ENCODE data around the gene PRKCE.

Gene PRKCE

GRCh38 chr2:46187112-46187618 is 535.7 kb downstream of the PRKCE start:
- no peaks in the 10 kb centered on the region for H3K27me3 Mint-ChIP-seq

DNA sequence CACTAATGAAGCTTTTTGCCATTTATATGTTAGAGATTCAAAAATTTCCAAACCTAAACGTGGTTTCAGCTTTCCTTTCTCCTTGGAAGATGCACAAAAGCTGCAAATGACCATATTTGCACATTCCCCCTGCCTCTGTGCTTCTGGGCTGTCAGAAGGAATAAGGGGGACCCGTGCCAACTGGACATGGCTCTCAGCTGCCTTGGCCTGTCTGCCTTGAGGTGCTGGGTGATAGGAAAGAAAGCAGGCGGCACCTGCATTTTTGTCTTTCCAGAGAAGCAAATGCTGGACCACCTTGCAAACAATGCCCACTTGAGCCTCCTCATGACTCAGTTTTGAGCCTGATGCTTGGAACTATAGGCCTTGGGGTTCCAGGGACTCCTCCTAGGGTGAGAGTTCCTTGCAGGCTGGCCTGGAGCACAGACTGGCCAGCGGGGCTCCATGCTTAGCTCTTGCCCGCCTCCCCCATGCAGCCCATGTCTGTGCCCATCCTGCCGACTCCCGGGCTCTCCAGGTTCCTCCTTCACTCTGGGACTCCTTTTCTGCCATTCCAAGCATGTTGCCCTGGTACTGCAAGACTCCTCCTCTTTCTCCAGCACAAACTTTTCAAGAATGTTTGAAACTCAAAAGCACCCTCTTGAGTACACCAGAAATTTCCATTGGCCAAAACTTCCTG is 536.7 kb downstream of the PRKCE start:
- Mint-ChIP-seq H3K27ac (no peak overlapping the region), H3K9me3 (ENCODE audit: low read depth) (no peaks in the 10 kb centered on the region), H3K27me3 (no peaks in the 10 kb centered on the region), H3K4me1 (ENCODE audit: low read depth) (peaks cover 12% of the 10 kb centered on the region), H3K36me3 (peaks cover 7% of the 10 kb centered on the region), H3K4me3 (no peak overlapping the region)

More at GRCh38 chr2:46187112-46187618, 535.7 kb downstream of the PRKCE start:
- H3K9me3 Mint-ChIP-seq (ENCODE audit: low read depth): no peaks in the 10 kb centered on the region
- H3K4me3 Mint-ChIP-seq: peak overlapping the region; percentile 56
- H3K27ac Mint-ChIP-seq: peak overlapping the region; percentile 72
- H3K4me1 Mint-ChIP-seq (ENCODE audit: low read depth): peaks cover 12% of the 10 kb centered on the region
- peaks cover 7% of the 10 kb centered on the region for H3K36me3 Mint-ChIP-seq

GRCh38 chr2:46193356-46193755 is 541.9 kb downstream of the PRKCE start:
- no peaks in the 10 kb centered on the region for H3K9me3 Mint-ChIP-seq (ENCODE audit: low read depth)
- H3K36me3 Mint-ChIP-seq: no peaks in the 10 kb centered on the region
- no peak overlapping the region for H3K27ac Mint-ChIP-seq
- H3K4me1 Mint-ChIP-seq (ENCODE audit: low read depth): no peaks in the 10 kb centered on the region
- H3K4me3 Mint-ChIP-seq: no peak overlapping the region
- no peaks in the 10 kb centered on the region for H3K27me3 Mint-ChIP-seq

DNA sequence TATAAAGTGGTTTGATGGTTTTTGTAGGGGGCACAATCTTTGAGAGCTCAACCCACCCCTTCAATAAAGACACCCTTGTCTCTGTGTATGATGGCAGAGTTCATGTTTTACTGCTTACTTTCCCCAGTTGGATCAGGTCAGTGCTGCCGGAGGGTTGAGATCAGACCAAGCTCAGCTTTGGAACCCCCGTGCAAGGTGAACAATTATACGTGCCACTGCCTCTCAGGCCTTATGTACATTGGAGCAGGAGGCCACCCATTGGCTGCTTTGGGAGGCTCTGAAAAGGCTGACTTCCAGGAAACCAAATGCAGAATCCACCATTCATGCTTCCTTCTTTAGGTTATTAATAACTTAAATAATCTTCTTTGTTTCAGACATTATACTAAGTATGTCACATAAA is 542.4 kb downstream of the PRKCE start:
- Mint-ChIP-seq H3K4me1 (ENCODE audit: low read depth) (no peaks in the 10 kb centered on the region), H3K9me3 (ENCODE audit: low read depth) (no peaks in the 10 kb centered on the region), H3K36me3 (no peaks in the 10 kb centered on the region), H3K27ac (no peak overlapping the region), H3K4me3 (no peak overlapping the region), H3K27me3 (no peaks in the 10 kb centered on the region)

DNA sequence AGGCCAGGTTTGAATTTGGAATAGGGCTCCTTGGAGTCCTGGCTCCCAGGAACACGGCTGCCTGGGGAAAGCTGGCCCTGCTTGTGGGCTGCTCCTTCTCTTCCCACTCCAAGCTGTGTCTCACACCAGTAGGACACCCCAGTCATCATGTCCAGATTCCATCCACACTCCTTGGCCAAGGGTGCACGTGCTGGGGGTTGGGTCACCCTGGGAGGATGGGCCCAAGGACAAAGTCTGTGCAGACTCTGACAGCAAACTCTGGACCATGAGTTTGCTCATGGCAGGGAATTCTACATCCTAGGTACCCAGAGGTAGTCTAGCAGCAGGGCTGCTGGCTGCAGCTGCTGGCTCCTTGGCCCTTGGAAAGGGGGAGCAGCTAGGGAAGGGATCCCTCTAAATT is 543.4 kb downstream of the PRKCE start:
- Mint-ChIP-seq H3K4me3 (no peak overlapping the region), H3K36me3 (no peaks in the 10 kb centered on the region), H3K9me3 (ENCODE audit: low read depth) (no peaks in the 10 kb centered on the region), H3K4me1 (ENCODE audit: low read depth) (peaks cover 2% of the 10 kb centered on the region), H3K27ac (no peak overlapping the region), H3K27me3 (no peaks in the 10 kb centered on the region)

DNA sequence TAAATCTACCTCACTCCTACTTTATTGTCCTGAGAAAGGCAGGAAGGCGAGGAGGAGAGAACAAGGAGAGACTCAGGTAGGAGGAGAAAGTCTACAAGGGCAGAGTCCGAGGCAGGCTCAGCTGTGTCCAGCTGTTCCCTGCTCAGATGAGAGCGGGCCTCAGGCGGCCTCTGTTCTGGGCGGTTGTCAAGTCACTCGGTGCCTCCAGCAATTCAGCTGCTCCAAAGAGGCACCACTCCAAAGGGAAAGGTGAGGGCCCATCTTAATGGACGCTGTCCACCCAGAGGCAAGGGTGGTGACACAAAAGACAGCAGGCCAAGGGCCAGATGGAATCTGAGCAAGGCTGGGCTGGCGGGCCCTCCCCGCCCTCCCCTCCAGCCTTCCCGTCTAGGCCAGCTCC is 544.3 kb downstream of the PRKCE start:
- Mint-ChIP-seq H3K27me3 (no peaks in the 10 kb centered on the region), H3K4me3 (no peak overlapping the region), H3K9me3 (ENCODE audit: low read depth) (no peaks in the 10 kb centered on the region), H3K36me3 (no peaks in the 10 kb centered on the region), H3K4me1 (ENCODE audit: low read depth) (peaks cover 11% of the 10 kb centered on the region), H3K27ac (no peak overlapping the region)

DNA sequence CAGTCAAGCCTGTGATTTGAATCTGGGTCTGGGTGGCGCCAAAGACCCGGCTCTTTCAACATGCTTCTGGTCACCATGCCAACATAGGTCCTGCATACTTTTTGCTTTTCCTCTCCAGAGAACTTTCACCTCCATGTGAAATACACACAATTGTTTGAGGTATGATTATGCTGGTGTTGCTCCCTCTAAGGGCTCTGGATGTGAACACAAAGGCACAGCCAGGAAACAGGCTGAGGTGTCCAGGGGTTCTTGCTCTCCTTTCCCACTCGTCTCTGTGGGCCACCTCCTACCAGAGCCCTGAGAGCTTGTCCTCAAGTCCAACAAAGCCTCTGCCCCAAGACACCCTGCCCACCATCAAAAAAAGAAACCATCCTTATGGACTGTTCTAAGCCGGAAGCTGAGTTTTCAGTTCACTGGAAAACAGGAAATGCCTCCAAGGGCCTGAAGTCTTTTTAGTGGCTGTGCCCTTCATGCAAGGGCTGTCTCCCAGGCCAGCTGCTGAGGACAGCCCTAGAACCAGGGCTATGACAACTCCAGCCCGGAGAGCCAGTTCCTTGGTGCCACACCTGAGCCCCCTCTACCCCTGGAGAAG is 545.5 kb downstream of the PRKCE start:
- Mint-ChIP-seq H3K36me3 (no peaks in the 10 kb centered on the region), H3K9me3 (ENCODE audit: low read depth) (no peaks in the 10 kb centered on the region), H3K27me3 (no peaks in the 10 kb centered on the region), H3K4me1 (ENCODE audit: low read depth) (peaks cover 19% of the 10 kb centered on the region), H3K27ac (no peak overlapping the region), H3K4me3 (no peak overlapping the region)

GRCh38 chr2:46197672-46198071 is 546.2 kb downstream of the PRKCE start:
- Mint-ChIP-seq H3K27ac (no peak overlapping the region), H3K36me3 (no peaks in the 10 kb centered on the region), H3K4me1 (ENCODE audit: low read depth) (peaks cover 19% of the 10 kb centered on the region)

GRCh38 chr2:46198164-46198883 is 546.8 kb downstream of the PRKCE start:
- H3K27me3 Mint-ChIP-seq: no peaks in the 10 kb centered on the region
- H3K4me3 Mint-ChIP-seq: no peak overlapping the region
- H3K4me1 Mint-ChIP-seq (ENCODE audit: low read depth): peaks cover 24% of the 10 kb centered on the region
- no peaks in the 10 kb centered on the region for H3K9me3 Mint-ChIP-seq (ENCODE audit: low read depth)
- peak overlapping the region; percentile 10 for H3K27ac Mint-ChIP-seq
- no peaks in the 10 kb centered on the region for H3K36me3 Mint-ChIP-seq

More at GRCh38 chr2:46197672-46198071, 546.2 kb downstream of the PRKCE start:
- Mint-ChIP-seq H3K27me3 (no peaks in the 10 kb centered on the region), H3K4me3 (no peak overlapping the region), H3K9me3 (ENCODE audit: low read depth) (no peaks in the 10 kb centered on the region)

GRCh38 chr2:46198966-46199365 is 547.5 kb downstream of the PRKCE start:
- Mint-ChIP-seq H3K9me3 (ENCODE audit: low read depth) (no peaks in the 10 kb centered on the region), H3K27me3 (no peaks in the 10 kb centered on the region), H3K4me1 (ENCODE audit: low read depth) (peaks cover 27% of the 10 kb centered on the region), H3K36me3 (no peaks in the 10 kb centered on the region), H3K27ac (peak overlapping the region; percentile 10), H3K4me3 (no peak overlapping the region)

- Mint-ChIP-seq H3K36me3 (no peaks in the 10 kb centered on the region), H3K27me3 (no peaks in the 10 kb centered on the region), H3K9me3 (ENCODE audit: low read depth) (no peaks in the 10 kb centered on the region), H3K4me3 (no peak overlapping the region), H3K4me1 (ENCODE audit: low read depth) (peaks cover 27% of the 10 kb centered on the region), H3K27ac (no peak overlapping the region)
Observed at GRCh38 chr2:46200100-46200690, 548.7 kb downstream of the PRKCE start.

DNA sequence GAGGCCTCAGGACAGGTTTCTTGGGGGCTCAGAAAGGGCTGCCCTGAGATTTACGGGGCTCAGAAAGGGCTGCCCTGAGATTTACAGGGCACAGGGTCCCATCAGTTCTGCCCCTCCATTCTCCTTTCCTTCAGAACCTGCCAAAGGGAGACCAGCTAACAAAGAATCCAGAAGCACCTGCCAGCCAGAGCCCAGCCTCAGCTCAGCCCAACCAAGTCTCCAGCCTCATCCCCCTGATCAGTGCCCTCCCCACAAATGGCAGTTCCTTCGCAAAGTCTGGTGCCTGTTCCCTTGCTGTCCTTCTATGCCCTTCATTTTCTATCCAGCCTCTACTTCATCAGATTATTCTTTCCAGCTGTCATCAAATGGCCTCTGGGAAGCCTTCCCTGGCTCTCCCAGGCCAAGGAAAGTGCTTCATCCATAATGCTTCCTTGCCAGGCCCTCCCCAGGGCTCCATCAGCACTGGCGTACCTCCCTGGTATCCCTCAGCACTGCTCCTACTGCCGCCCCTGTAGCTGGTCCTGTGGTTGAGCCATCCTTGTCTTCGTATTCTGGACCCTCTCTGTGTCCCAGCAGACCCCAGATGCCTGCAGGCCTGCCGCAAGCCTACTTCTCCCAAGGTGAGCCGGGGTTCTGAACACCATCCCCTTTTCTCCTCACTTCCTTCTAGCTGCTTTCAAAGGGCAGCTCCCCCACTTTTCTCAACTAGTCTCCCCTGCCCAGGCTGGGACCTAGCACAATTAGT is 549.6 kb downstream of the PRKCE start:
- no peaks in the 10 kb centered on the region for H3K9me3 Mint-ChIP-seq (ENCODE audit: low read depth)
- no peak overlapping the region for H3K27ac Mint-ChIP-seq
- H3K36me3 Mint-ChIP-seq: no peaks in the 10 kb centered on the region
- H3K27me3 Mint-ChIP-seq: no peaks in the 10 kb centered on the region
- H3K4me1 Mint-ChIP-seq (ENCODE audit: low read depth): peaks cover 27% of the 10 kb centered on the region
- no peak overlapping the region for H3K4me3 Mint-ChIP-seq

DNA sequence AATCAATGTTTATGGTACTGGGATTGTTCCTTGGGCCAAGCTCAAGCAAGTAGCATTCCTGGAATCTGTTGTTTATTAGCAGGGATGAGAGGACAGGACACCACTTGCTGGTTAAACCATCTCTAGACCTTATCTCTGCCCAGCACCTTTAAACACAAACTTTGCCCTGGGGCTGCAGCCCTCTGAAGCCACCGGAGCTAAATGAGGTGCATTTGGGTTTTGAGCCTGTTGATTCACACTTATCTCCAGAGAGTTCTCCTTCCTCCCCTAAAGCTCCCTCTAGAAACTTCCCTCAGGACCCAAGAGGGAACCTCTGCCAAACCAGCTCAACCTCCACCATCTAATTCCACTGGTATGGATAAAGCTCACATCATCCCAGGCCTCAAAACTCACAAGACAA is 551.0 kb downstream of the PRKCE start:
- H3K27ac Mint-ChIP-seq: no peak overlapping the region
- H3K36me3 Mint-ChIP-seq: no peaks in the 10 kb centered on the region
- no peaks in the 10 kb centered on the region for H3K9me3 Mint-ChIP-seq (ENCODE audit: low read depth)
- H3K27me3 Mint-ChIP-seq: no peaks in the 10 kb centered on the region
- peaks cover 27% of the 10 kb centered on the region for H3K4me1 Mint-ChIP-seq (ENCODE audit: low read depth)
- no peak overlapping the region for H3K4me3 Mint-ChIP-seq

- Mint-ChIP-seq H3K27ac (no peak overlapping the region), H3K9me3 (ENCODE audit: low read depth) (no peaks in the 10 kb centered on the region), H3K4me3 (no peak overlapping the region), H3K36me3 (no peaks in the 10 kb centered on the region), H3K27me3 (no peaks in the 10 kb centered on the region), H3K4me1 (ENCODE audit: low read depth) (peaks cover 27% of the 10 kb centered on the region)
Observed at GRCh38 chr2:46202987-46203386, 551.5 kb downstream of the PRKCE start.

All from activated naive CD8-positive, alpha-beta T cell (primary cell).